ENCODE results near the gene TCF25.

Gene TCF25

GRCh38 chr16:89843409-89844350, 29.7 kb upstream of the TCF25 start:
- FAIRE-seq (no peak), DNase-seq (ENCODE audit: insufficient read length, low spot score) (no peak)
- no peak for TF ChIP-seq CTCF (IDR thresholded peaks at IDR 0.05; ENCODE audit: insufficient read depth, missing control alignments)

GRCh38 chr16:89844739-89845339, 28.6 kb upstream of the TCF25 start:
- no peak for TF ChIP-seq CTCF (IDR thresholded peaks at IDR 0.05; ENCODE audit: insufficient read depth, missing control alignments)
- DNase-seq (ENCODE audit: insufficient read length, low spot score), result no peak
- no peak for FAIRE-seq

GRCh38 chr16:89845417-89845816, 28.0 kb upstream of the TCF25 start:
- FAIRE-seq, result no peak

GRCh38 chr16:89847051-89847939, 26.1 kb upstream of the TCF25 start:
- no peak for FAIRE-seq
- DNase-seq (ENCODE audit: insufficient read length, low spot score), result no peak
- no peak for TF ChIP-seq CTCF (IDR thresholded peaks at IDR 0.05; ENCODE audit: insufficient read depth, missing control alignments)

More at GRCh38 chr16:89845417-89845816, 28.0 kb upstream of the TCF25 start:
- TF ChIP-seq CTCF (IDR thresholded peaks at IDR 0.05; ENCODE audit: insufficient read depth, missing control alignments), result no peak
- no peak for DNase-seq (ENCODE audit: insufficient read length, low spot score)

GRCh38 chr16:89847940-89848297, 25.5 kb upstream of the TCF25 start:
- FAIRE-seq, result no peak
- TF ChIP-seq CTCF (IDR thresholded peaks at IDR 0.05; ENCODE audit: insufficient read depth, missing control alignments), result no peak
- DNase-seq (ENCODE audit: insufficient read length, low spot score), result no peak

GRCh38 chr16:89848974-89849373, 24.4 kb upstream of the TCF25 start:
- FAIRE-seq (no peak), DNase-seq (ENCODE audit: insufficient read length, low spot score) (no peak)
- TF ChIP-seq CTCF (IDR thresholded peaks at IDR 0.05; ENCODE audit: insufficient read depth, missing control alignments), result no peak
